Ovary (tissue), 9 donors: ENCODE measurements around the gene GNPTG. TPM values are rescaled to one million over a fixed set of nuclear protein-coding genes. Genes with fewer than 3 reads are reported as not detected.

ENCODE experiments used
- DNase-seq, 5 donors: peaks; one replicate each; pipeline ENCODE4 v3.0.0-alpha.2; 2019 to 2020
- H3K27ac ChIP-seq, 2 donors: fragments of 200-600 bp; one replicate each; pipeline versions ENCODE4 v1.5.1 to v1.8.0; 2019 to 2022
- H3K27me3 ChIP-seq: fragments of 200-600 bp; one replicate; pipeline ENCODE4 v1.8.0; 2022
- H3K36me3 ChIP-seq: fragments of 200-600 bp; sonication (generic); one replicate; pipeline ENCODE4 v1.5.1; 2019
- H3K4me1 ChIP-seq: one replicate; pipeline ENCODE4 v1.8.1; 2013; ENCODE audit warnings: mild to moderate bottlenecking, moderate library complexity; ENCODE audit not compliant: insufficient read depth
- H3K4me3 ChIP-seq: fragments of 200-600 bp; sonication (generic); one replicate; pipeline ENCODE4 v1.5.1; 2017
- H3K9me3 ChIP-seq, 2 donors: fragments of 200-600 bp in 1 of 2; sonication (generic) in 1 of 2; one replicate each; pipeline versions ENCODE4 v1.5.1 to v1.8.1; 2013 to 2019; ENCODE audit warnings: mild to moderate bottlenecking in 1 of 2, moderate library complexity in 1 of 2
- EP300 ChIP-seq: sonication (generic); formaldehyde crosslinking; IDR thresholded peaks from one replicate; pipeline ENCODE4 v1.6.1; 2017; ENCODE audit warnings: antibody characterized with exemption
- POLR2A ChIP-seq: fragments of 450-650 bp; IDR thresholded peaks from one replicate; pipeline ENCODE4 v1.6.1; 2017; ENCODE audit warnings: antibody characterized with exemption, mild to moderate bottlenecking, moderate library complexity
- WGBS, 3 donors: extraction: QIAGEN DNeasy Blood & Tissue Kit in 1 of 3; methylation state at CpG; one replicate each; pipeline versions ENCODE4 v1.1.5 to v1.1.7; 2013 to 2017; 5-methylcytosine and 5-hydroxymethylcytosine counted together
- intact Hi-C, 4 donors: fragments of 100-400 bp; cut with DNase I; formaldehyde crosslinking; loops; one replicate each; pipeline versions ENCODE4 v1.11.0 to v1.15.1; 2022 to 2023
- polyA plus RNA-seq, 2 donors: library from polyadenylated mRNA; stranded (reverse); fragments of 200-250 nt in 1 of 2; fragments of 350-450 nt in 1 of 2; fragmentation: Illumina TruSeq in 1 of 2; extraction: RNeasy Lipid Tissue Mini Kit (QIAGEN cat#74804) in 1 of 2; gene quantifications; one replicate each; pipeline ENCODE4 v1.2.3, GENCODE V29; 2013 to 2014
- total RNA-seq, 7 donors: library from RNA; depleted of rRNA in 2 of 7; stranded (reverse); fragments of >200 nt in 2 of 7; fragmentation: NEBNext Ultra II Directional in 3 of 7; extraction: Animal tissue kit (Norgen Biotek cat#: 25700) in 3 of 7; gene quantifications; one replicate each; pipeline versions ENCODE4 v1.1.0 to v1.2.4, GENCODE V29; 2016 to 2023
- TF ChIP-seq, protein P1 (sequence below), 3 donors: fragments of 450-650 bp in 2 of 3; fragments of 200-600 bp in 1 of 3; IDR thresholded peaks; one replicate each; pipeline versions ENCODE4 v1.5.1 to v1.8.0; 2016 to 2022; ENCODE audit warnings: antibody characterized with exemption in 3 of 3, mild to moderate bottlenecking in 1 of 3
- donor health status: DM: no; HTN: no; CAD: no; lungs with moderate emphysema.
- donor health status: DM: no; HTN: no; CAD: no.
- donor health status: Bipolar disorder and iron deficiency.
- donor health status: DM: yes; HTN: yes; CAD: no.
- donor health status: DM: no; HTN: no; CAD: no.
- donor health status: DM: yes; HTN: yes; CAD: no.

The GNPTG gene
- total and polyA plus RNA-seq, 9 donors: 26.0 to 68.1 (median 55.4) TPM

- Histone ChIP-seq H3K4me1 (peaks cover 6% of the 10 kb centered on the region), H3K9me3 (no peaks in the 10 kb centered on the region), H3K4me3 (no peak overlapping the region), H3K36me3 (no peaks in the 10 kb centered on the region), H3K27ac (no peak overlapping the region), H3K27me3 (no peaks in the 10 kb centered on the region)
- TF ChIP-seq EP300 (no peak), POLR2A (no peak)
- TF ChIP-seq, protein P1, sequence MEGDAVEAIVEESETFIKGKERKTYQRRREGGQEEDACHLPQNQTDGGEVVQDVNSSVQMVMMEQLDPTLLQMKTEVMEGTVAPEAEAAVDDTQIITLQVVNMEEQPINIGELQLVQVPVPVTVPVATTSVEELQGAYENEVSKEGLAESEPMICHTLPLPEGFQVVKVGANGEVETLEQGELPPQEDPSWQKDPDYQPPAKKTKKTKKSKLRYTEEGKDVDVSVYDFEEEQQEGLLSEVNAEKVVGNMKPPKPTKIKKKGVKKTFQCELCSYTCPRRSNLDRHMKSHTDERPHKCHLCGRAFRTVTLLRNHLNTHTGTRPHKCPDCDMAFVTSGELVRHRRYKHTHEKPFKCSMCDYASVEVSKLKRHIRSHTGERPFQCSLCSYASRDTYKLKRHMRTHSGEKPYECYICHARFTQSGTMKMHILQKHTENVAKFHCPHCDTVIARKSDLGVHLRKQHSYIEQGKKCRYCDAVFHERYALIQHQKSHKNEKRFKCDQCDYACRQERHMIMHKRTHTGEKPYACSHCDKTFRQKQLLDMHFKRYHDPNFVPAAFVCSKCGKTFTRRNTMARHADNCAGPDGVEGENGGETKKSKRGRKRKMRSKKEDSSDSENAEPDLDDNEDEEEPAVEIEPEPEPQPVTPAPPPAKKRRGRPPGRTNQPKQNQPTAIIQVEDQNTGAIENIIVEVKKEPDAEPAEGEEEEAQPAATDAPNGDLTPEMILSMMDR (IDR thresholded peaks at IDR 0.05): no peak
- DNase-seq: no peak
- WGBS, 3 donors: 70 to 85% (median 74%) methylated on average over 2 of the region's 2 CpGs
- intact Hi-C loops: no loop called here
Observed at GRCh38 chr16:1412847-1413246, 61.1 kb downstream of the GNPTG start.

Other genes with a start within 250 kb of the GNPTG start
- 100 to 1,000 TPM in 5 of 7 donors, 10 to 100 TPM in 2; 36.5 to 217 (median 120) TPM for gene CACNA1H, start 198.8 kb upstream of the GNPTG start, total RNA-seq
- 10 to 100 TPM in 1 of 2 donors, 1 to 10 TPM in 1; 7.3 to 80.4 TPM for gene CACNA1H, start 198.8 kb upstream of the GNPTG start, polyA plus RNA-seq
- gene TPSG1, start 126.7 kb upstream of the GNPTG start, total RNA-seq: 1 to 10 TPM in 1 of 7 donors, under 1 TPM in 1, not detected in 5; 0.22 to 1.3 TPM
- under 1 TPM in 1 of 2 donors, not detected in 1; 0.08 TPM for gene TPSG1, start 126.7 kb upstream of the GNPTG start, polyA plus RNA-seq
- 1 to 10 TPM in 4 of 7 donors, not detected in 3; 1.4 to 7.4 (median 4.4) TPM for gene TPSB2, start 121.7 kb upstream of the GNPTG start, total RNA-seq
- gene TPSB2, start 121.7 kb upstream of the GNPTG start, polyA plus RNA-seq: 10 to 100 TPM in 1 of 2 donors, 1 to 10 TPM in 1; 1.0 to 17.3 TPM
- gene TPSAB1, start 111.2 kb upstream of the GNPTG start, total RNA-seq: 10 to 100 TPM in 1 of 7 donors, 1 to 10 TPM in 3, under 1 TPM in 1, not detected in 2; 0.83 to 12.5 (median 8.3) TPM
- 10 to 100 TPM in 1 of 2 donors, 1 to 10 TPM in 1; 3.1 to 16.2 TPM for gene TPSAB1, start 111.2 kb upstream of the GNPTG start, polyA plus RNA-seq
- gene TPSD1, start 95.9 kb upstream of the GNPTG start, total RNA-seq: under 1 TPM in 3 of 7 donors, not detected in 4; 0.23 to 0.69 (median 0.65) TPM
- under 1 TPM in 1 of 2 donors, not detected in 1; 0.56 TPM for gene TPSD1, start 95.9 kb upstream of the GNPTG start, polyA plus RNA-seq
- gene UBE2I, start 42.3 kb upstream of the GNPTG start, total RNA-seq: 100 to 1,000 TPM in 5 of 7 donors, 10 to 100 TPM in 2; 63.9 to 180 (median 145) TPM
- gene UBE2I, start 42.3 kb upstream of the GNPTG start, polyA plus RNA-seq: 100 to 1,000 TPM; 104 to 258 TPM
- 10 to 100 TPM in 1 of 7 donors, 1 to 10 TPM in 5, under 1 TPM in 1; 0.25 to 26.1 (median 2.6) TPM for gene BAIAP3, start 18.3 kb upstream of the GNPTG start, total RNA-seq
- gene BAIAP3, start 18.3 kb upstream of the GNPTG start, polyA plus RNA-seq: under 1 TPM; 0.25 to 0.63 TPM
- 10 to 100 TPM; 28.6 to 74.6 (median 41.5) TPM for gene TSR3, start 53 bp upstream of the GNPTG start, total RNA-seq
- 10 to 100 TPM in 1 of 2 donors, 1 to 10 TPM in 1; 6.3 to 40.7 TPM for gene TSR3, start 53 bp upstream of the GNPTG start, polyA plus RNA-seq
- 10 to 100 TPM; 13.3 to 39.8 (median 32.5) TPM for gene UNKL, start 62.8 kb downstream of the GNPTG start, total RNA-seq
- 10 to 100 TPM in 1 of 2 donors, 1 to 10 TPM in 1; 7.0 to 44.8 TPM for gene UNKL, start 62.8 kb downstream of the GNPTG start, polyA plus RNA-seq
- 10 to 100 TPM; 10.1 to 18.6 (median 15.8) TPM for gene UQCC4, start 68.8 kb downstream of the GNPTG start, total RNA-seq
- gene UQCC4, start 68.8 kb downstream of the GNPTG start, polyA plus RNA-seq: 10 to 100 TPM in 1 of 2 donors, 1 to 10 TPM in 1; 4.0 to 17.5 TPM
- gene PERCC1, start 79.1 kb downstream of the GNPTG start, total RNA-seq: under 1 TPM in 1 of 7 donors, not detected in 6; 0.62 TPM
- gene PERCC1, start 79.1 kb downstream of the GNPTG start, polyA plus RNA-seq: under 1 TPM in 1 of 2 donors, not detected in 1; 0.08 TPM
- 1 to 10 TPM; 1.3 to 3.5 (median 2.0) TPM for gene CCDC154, start 92.6 kb downstream of the GNPTG start, total RNA-seq
- 1 to 10 TPM in 1 of 2 donors, not detected in 1; 1.1 TPM for gene CCDC154, start 92.6 kb downstream of the GNPTG start, polyA plus RNA-seq
- 10 to 100 TPM; 28.4 to 70.9 (median 62.8) TPM for gene CLCN7, start 123.1 kb downstream of the GNPTG start, total RNA-seq
- gene CLCN7, start 123.1 kb downstream of the GNPTG start, polyA plus RNA-seq: 10 to 100 TPM; 16.3 to 31.0 TPM
- gene PTX4, start 137.0 kb downstream of the GNPTG start, total RNA-seq: under 1 TPM in 2 of 7 donors, not detected in 5; 0.15 to 0.40 TPM
- under 1 TPM in 1 of 2 donors, not detected in 1; 0.05 TPM for gene PTX4, start 137.0 kb downstream of the GNPTG start, polyA plus RNA-seq
- gene TELO2, start 141.4 kb downstream of the GNPTG start, total RNA-seq: 10 to 100 TPM in 6 of 7 donors, 1 to 10 TPM in 1; 9.9 to 36.8 (median 32.8) TPM
- gene TELO2, start 141.4 kb downstream of the GNPTG start, polyA plus RNA-seq: 10 to 100 TPM in 1 of 2 donors, under 1 TPM in 1; 0.27 to 31.7 TPM
- 10 to 100 TPM in 6 of 7 donors, 1 to 10 TPM in 1; 9.2 to 23.7 (median 13.8) TPM for gene TMEM204, start 181.7 kb downstream of the GNPTG start, total RNA-seq
- gene TMEM204, start 181.7 kb downstream of the GNPTG start, polyA plus RNA-seq: 10 to 100 TPM in 1 of 2 donors, 1 to 10 TPM in 1; 6.5 to 35.5 TPM